ENCODE measurements around the gene MCM5. TPM values are rescaled to one million over a fixed set of nuclear protein-coding genes. Genes with fewer than 3 reads are reported as not detected.
A peak's percentile ranks its signal among the peaks of the same experiment; 100 is the strongest.
"Not testable (repeated sequence)": the region's sequence is repeated elsewhere in the genome, so short reads cannot be mapped to it uniquely, and the experiment has no call there.

The MCM5 gene
- total RNA-seq (24.7 TPM), polyA plus RNA-seq (22.2 TPM)

- peak; percentile 95 for DNase-seq (ENCODE audit: extremely low spot score)
- 2% methylated on average over 64 of the region's 64 CpGs for WGBS
- Histone ChIP-seq H3K4me3 (ENCODE audit: low read depth, low read length) (peak within 1 kb of the TSS; percentile 62), H3K36me3 (ENCODE audit: insufficient read depth) (no peaks in the 10 kb centered on the region), H3K27ac (ENCODE audit: low read depth) (no peak within 1 kb of the TSS), H3K4me1 (ENCODE audit: insufficient read depth) (no peaks in the 10 kb centered on the region)
These were observed at the start of gene MCM5 for GRCh38 chr22:35399678-35400500. Gene MCM5, plus strand, starts transcription at chr22:35400140. Its CDS starts 299 bp downstream, at chr22:35400439.

GRCh38 chr22:35350539-35351503 lies 49.1 kb upstream of the MCM5 start:
- peak overlapping the region; percentile 11 for H3K27ac ChIP-seq (ENCODE audit: low read depth)
- H3K36me3 ChIP-seq (ENCODE audit: insufficient read depth): no peaks in the 10 kb centered on the region
- DNase-seq (ENCODE audit: extremely low spot score): peak; percentile 67
- WGBS: 2% methylated on average over 47 of the region's 47 CpGs
- H3K4me1 ChIP-seq (ENCODE audit: insufficient read depth): no peaks in the 10 kb centered on the region
- peak overlapping the region; percentile 25 for H3K4me3 ChIP-seq (ENCODE audit: low read depth, low read length)

- WGBS: 61% methylated on average over 19 of the region's 19 CpGs
- Histone ChIP-seq H3K36me3 (ENCODE audit: insufficient read depth) (no peaks in the 10 kb centered on the region), H3K27ac (ENCODE audit: low read depth) (no peak overlapping the region), H3K4me3 (ENCODE audit: low read depth, low read length) (no peak overlapping the region), H3K4me1 (ENCODE audit: insufficient read depth) (no peaks in the 10 kb centered on the region)
- no peak for DNase-seq (ENCODE audit: extremely low spot score)
These were observed 47.5 kb upstream of the MCM5 start for GRCh38 chr22:35352214-35353111.

- no peak for DNase-seq (ENCODE audit: extremely low spot score)
- whole genome bisulfite sequencing: 60% methylated on average over 12 of the region's 12 CpGs
- no peak overlapping the region for H3K27ac ChIP-seq (ENCODE audit: low read depth)
- H3K36me3 ChIP-seq (ENCODE audit: insufficient read depth): no peaks in the 10 kb centered on the region
- no peaks in the 10 kb centered on the region for H3K4me1 ChIP-seq (ENCODE audit: insufficient read depth)
- no peak overlapping the region for H3K4me3 ChIP-seq (ENCODE audit: low read depth, low read length)
These were observed 46.6 kb upstream of the MCM5 start for GRCh38 chr22:35353318-35353717.

GRCh38 chr22:35354068-35354467 lies 45.9 kb upstream of the MCM5 start:
- DNase-seq (ENCODE audit: extremely low spot score): no peak
- WGBS: 92% methylated on average over 4 of the region's 4 CpGs
- Histone ChIP-seq H3K4me1 (ENCODE audit: insufficient read depth) (no peaks in the 10 kb centered on the region), H3K36me3 (ENCODE audit: insufficient read depth) (no peaks in the 10 kb centered on the region), H3K27ac (ENCODE audit: low read depth) (no peak overlapping the region), H3K4me3 (ENCODE audit: low read depth, low read length) (no peak overlapping the region)

GRCh38 chr22:35357883-35358621 lies 41.9 kb upstream of the MCM5 start:
- Histone ChIP-seq H3K36me3 (ENCODE audit: insufficient read depth) (no peaks in the 10 kb centered on the region), H3K4me3 (ENCODE audit: low read depth, low read length) (no peak overlapping the region), H3K27ac (ENCODE audit: low read depth) (no peak overlapping the region), H3K4me1 (ENCODE audit: insufficient read depth) (no peaks in the 10 kb centered on the region)
- WGBS: 66% methylated on average over 6 of the region's 6 CpGs
- no peak for DNase-seq (ENCODE audit: extremely low spot score)

GRCh38 chr22:35359380-35360065 lies 40.4 kb upstream of the MCM5 start:
- DNase-seq (ENCODE audit: extremely low spot score): no peak
- 88% methylated on average over 9 of the region's 9 CpGs for WGBS
- Histone ChIP-seq H3K4me3 (ENCODE audit: low read depth, low read length) (no peak overlapping the region), H3K27ac (ENCODE audit: low read depth) (no peak overlapping the region), H3K4me1 (ENCODE audit: insufficient read depth) (no peaks in the 10 kb centered on the region), H3K36me3 (ENCODE audit: insufficient read depth) (no peaks in the 10 kb centered on the region)

- Histone ChIP-seq H3K27ac (ENCODE audit: low read depth) (no peak overlapping the region), H3K4me3 (ENCODE audit: low read depth, low read length) (no peak overlapping the region), H3K4me1 (ENCODE audit: insufficient read depth) (no peaks in the 10 kb centered on the region), H3K36me3 (ENCODE audit: insufficient read depth) (no peaks in the 10 kb centered on the region)
- no peak for DNase-seq (ENCODE audit: extremely low spot score)
- 72% methylated on average over 6 of the region's 6 CpGs for WGBS
These were observed 38.9 kb upstream of the MCM5 start for GRCh38 chr22:35361001-35361558.

- Histone ChIP-seq H3K36me3 (ENCODE audit: insufficient read depth) (no peaks in the 10 kb centered on the region), H3K4me3 (ENCODE audit: low read depth, low read length) (no peak overlapping the region), H3K27ac (ENCODE audit: low read depth) (no peak overlapping the region), H3K4me1 (ENCODE audit: insufficient read depth) (no peaks in the 10 kb centered on the region)
- no peak for DNase-seq (ENCODE audit: extremely low spot score)
- 88% methylated on average over 11 of the region's 11 CpGs for WGBS
These were observed 36.3 kb upstream of the MCM5 start for GRCh38 chr22:35363566-35364086.

- WGBS: 42% methylated on average over 7 of the region's 7 CpGs
- not testable (repeated sequence) for DNase-seq (ENCODE audit: extremely low spot score); H3K4me1 ChIP-seq (ENCODE audit: insufficient read depth); H3K4me3 ChIP-seq (ENCODE audit: low read depth, low read length); H3K36me3 ChIP-seq (ENCODE audit: insufficient read depth); H3K27ac ChIP-seq (ENCODE audit: low read depth)
These were observed 35.7 kb upstream of the MCM5 start for GRCh38 chr22:35364230-35364629.

GRCh38 chr22:35367331-35367886 lies 32.5 kb upstream of the MCM5 start:
- Histone ChIP-seq H3K36me3 (ENCODE audit: insufficient read depth) (no peaks in the 10 kb centered on the region), H3K27ac (ENCODE audit: low read depth) (no peak overlapping the region), H3K4me3 (ENCODE audit: low read depth, low read length) (no peak overlapping the region), H3K4me1 (ENCODE audit: insufficient read depth) (peaks cover 1% of the 10 kb centered on the region)
- no peak for DNase-seq (ENCODE audit: extremely low spot score)
- WGBS: 62% methylated on average over 9 of the region's 9 CpGs

Data from urinary bladder (tissue), 4 donors.